Activated naive CD8-positive, alpha-beta T cell treated with anti-CD3 and anti-CD28 coated beads, Interleukin-2, amount 50 U/mL, for 16 hours (primary cell): ENCODE measurements around the gene LILRB2.
"Not testable (repeated sequence)": the region's sequence is repeated elsewhere in the genome, so short reads cannot be mapped to it uniquely, and the experiment has no call there.

Source experiments
- DNase-seq: peaks from one replicate; pipeline ENCODE4 v3.0.0-alpha.2; 2020; ENCODE audit warnings: low read depth, low spot score

LILRB2 gene

GRCh38 chr19:54273821-54274220 is 7.1 kb downstream of the LILRB2 start:
- no peak for DNase-seq

GRCh38 chr19:54272181-54272580 is 8.7 kb downstream of the LILRB2 start:
- not testable (repeated sequence) for DNase-seq

GRCh38 chr19:54271587-54271986 is 9.3 kb downstream of the LILRB2 start:
- DNase-seq = not testable (repeated sequence)

- no peak for DNase-seq
Measured at GRCh38 chr19:54271106-54271505, 9.8 kb downstream of the LILRB2 start.

GRCh38 chr19:54268936-54269335 is 12.0 kb downstream of the LILRB2 start:
- DNase-seq = no peak

- peak; percentile 37 for DNase-seq
Measured at GRCh38 chr19:54266133-54266532, 14.8 kb downstream of the LILRB2 start.

- no peak for DNase-seq
Measured at GRCh38 chr19:54262470-54262869, 18.4 kb downstream of the LILRB2 start.

- no peak for DNase-seq
Measured at GRCh38 chr19:54262066-54262465, 18.8 kb downstream of the LILRB2 start.

GRCh38 chr19:54257116-54257480 is 23.8 kb downstream of the LILRB2 start, which contains the start of gene LILRB5:
Gene LILRB5 (minus strand): TSS chr19:54257273. CDS start chr19:54257193, 80 bp downstream.
- no peak for DNase-seq

- no peak for DNase-seq
Measured at GRCh38 chr19:54256250-54257115, 24.4 kb downstream of the LILRB2 start.

GRCh38 chr19:54255105-54255775 is 25.7 kb downstream of the LILRB2 start:
- DNase-seq = no peak

- no peak for DNase-seq
Measured at GRCh38 chr19:54254195-54254906, 26.6 kb downstream of the LILRB2 start.

- DNase-seq = no peak
Measured at GRCh38 chr19:54253331-54254194, 27.3 kb downstream of the LILRB2 start.

GRCh38 chr19:54252845-54253244 is 28.1 kb downstream of the LILRB2 start:
- no peak for DNase-seq

GRCh38 chr19:54252243-54252642 is 28.7 kb downstream of the LILRB2 start:
- no peak for DNase-seq

- no peak for DNase-seq
Measured at GRCh38 chr19:54248016-54248601, 32.8 kb downstream of the LILRB2 start.

- no peak for DNase-seq
Measured at GRCh38 chr19:54247106-54247930, 33.6 kb downstream of the LILRB2 start.

- no peak for DNase-seq
Measured at GRCh38 chr19:54245936-54246335, 35.0 kb downstream of the LILRB2 start.

- DNase-seq = not testable (repeated sequence)
Measured at GRCh38 chr19:54243809-54244208, 37.1 kb downstream of the LILRB2 start.

GRCh38 chr19:54242646-54243045 is 38.3 kb downstream of the LILRB2 start, which contains the start of gene LILRA6:
Gene LILRA6 (minus strand): TSS chr19:54242790.
- DNase-seq = not testable (repeated sequence)
